ENCODE results near the gene CASP5.
A peak's percentile ranks its signal among the peaks of the same experiment; 100 is the strongest.
"Not testable (repeated sequence)": the region's sequence is repeated elsewhere in the genome, so short reads cannot be mapped to it uniquely, and the experiment has no call there.

Gene CASP5

DNA sequence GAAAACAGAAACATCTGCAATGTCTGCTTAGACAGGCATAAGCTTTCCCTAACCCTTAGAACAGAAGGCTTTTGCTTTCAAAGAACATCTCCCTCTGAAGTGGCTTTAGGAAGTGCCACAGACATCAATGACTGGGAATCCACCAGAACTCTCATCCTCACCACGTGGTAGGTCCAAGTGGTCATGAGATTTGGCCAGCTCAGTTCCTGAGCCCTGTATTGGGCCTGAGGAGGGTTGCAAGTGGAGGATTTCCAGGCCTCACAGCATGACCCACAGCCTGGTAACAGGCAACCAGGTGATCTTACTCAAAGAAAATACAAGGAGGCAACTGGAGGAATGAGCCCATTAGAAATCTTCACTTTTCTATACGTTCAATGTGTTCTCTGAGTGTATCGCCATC is 10.4 kb upstream of the CASP5 start:
- DNase-seq: no peak

- DNase-seq: no peak
Observed at GRCh38 chr11:105032495-105032894, 9.5 kb upstream of the CASP5 start.

- DNase-seq: no peak
Observed at GRCh38 chr11:105027678-105028077, 4.7 kb upstream of the CASP5 start.

DNA sequence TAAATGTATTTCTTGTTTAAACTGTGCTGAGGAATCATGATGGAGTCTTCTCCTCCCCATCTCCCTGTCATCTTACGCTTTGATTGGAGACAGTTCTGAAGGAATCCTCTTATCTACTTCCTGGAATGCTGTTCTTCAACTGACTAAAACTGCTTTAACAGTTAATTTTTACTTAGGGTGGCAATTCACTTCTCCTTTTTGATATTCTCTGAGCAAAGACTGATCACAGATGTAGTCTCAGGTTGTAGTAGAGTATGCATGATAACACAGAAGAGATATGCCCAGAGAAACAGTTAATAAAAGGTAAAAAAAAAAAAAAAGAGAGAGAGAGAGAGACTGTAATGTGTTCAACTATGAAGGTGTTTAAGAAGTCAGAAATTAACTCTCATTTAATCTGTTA is 1.4 kb upstream of the CASP5 start:
- no peak for DNase-seq

GRCh38 chr11:105022527-105022926 is 441 bp downstream of the CASP5 start:
- DNase-seq: no peak

- DNase-seq: no peak
Observed at GRCh38 chr11:105007463-105007862, 15.5 kb downstream of the CASP5 start.

DNA sequence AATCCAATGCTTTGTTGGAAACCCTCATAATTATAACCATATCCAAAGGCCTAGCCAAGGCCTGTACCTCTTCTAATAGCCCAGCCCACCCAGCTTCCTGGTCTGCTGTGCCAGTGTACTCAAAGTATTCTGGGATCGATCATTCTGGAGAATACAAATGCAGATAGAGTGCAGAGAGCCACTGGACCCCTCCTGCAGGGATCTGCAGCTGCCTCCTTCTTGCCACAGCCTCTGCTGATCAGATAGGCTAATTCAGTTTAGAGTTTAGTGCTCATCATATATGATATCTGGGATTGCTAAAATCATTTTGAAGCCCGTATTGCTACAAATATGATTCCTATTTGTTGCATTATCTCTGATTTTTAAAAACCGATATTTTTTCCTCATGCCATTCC is 17.5 kb downstream of the CASP5 start:
- no peak for DNase-seq

DNA sequence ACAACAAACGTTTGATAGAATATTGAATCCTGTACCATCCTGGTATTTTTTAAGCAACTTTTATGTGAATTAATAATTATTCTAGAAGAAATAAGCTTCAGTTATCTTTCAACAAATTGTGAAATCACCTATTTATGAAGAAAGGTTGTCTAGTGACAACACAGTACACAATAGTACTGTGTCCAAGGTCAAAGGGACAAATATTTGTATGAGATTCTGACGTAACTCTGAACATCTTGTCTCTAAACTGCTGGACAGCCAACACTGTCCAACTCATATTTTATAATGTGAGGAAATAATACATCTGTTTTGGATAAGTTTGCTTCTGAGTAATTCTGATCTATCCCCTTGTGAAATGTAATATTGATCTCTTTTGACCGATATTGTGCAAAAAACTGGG is 18.9 kb downstream of the CASP5 start:
- DNase-seq: no peak

DNA sequence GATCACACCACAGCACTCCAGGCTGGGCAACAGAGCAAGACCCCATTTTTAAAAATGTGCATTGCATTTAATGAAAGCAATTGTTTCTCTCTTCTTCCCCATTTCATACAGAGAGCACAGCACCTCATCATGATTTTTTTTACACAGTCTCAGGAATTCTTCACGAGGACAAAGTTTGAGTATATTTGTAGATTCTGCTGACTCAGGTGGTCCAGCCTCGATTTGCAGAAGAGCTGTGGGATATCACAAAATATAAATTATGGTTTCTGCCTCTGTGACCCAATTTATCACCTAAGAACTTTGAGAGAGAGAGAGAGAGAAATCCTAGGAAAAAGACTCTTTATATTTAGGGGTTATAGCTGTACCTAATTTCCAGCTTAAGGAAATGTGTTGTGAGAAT is 19.8 kb downstream of the CASP5 start:
- DNase-seq: no peak

DNA sequence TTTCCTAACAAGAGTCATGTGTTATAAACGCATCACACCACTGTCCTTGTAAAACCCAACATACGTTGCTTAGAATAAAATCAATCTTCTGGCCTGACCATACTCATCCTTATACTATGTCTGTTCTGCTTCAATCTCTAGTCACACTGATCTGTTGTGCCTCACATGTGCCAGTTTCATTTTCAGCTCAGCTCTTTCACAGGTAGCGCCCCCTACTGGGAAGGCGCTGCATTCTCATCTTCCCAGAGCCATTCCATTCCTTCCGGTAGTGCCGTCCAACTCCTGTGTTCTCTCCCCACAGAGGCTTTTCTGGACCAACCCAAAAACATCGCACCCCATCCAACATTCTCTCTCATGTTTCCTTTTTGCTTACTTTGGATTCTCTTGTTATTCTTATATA is 22.2 kb downstream of the CASP5 start:
- peak; percentile 44 for DNase-seq

- DNase-seq: no peak
Observed at GRCh38 chr11:105000167-105000566, 22.8 kb downstream of the CASP5 start.

DNA sequence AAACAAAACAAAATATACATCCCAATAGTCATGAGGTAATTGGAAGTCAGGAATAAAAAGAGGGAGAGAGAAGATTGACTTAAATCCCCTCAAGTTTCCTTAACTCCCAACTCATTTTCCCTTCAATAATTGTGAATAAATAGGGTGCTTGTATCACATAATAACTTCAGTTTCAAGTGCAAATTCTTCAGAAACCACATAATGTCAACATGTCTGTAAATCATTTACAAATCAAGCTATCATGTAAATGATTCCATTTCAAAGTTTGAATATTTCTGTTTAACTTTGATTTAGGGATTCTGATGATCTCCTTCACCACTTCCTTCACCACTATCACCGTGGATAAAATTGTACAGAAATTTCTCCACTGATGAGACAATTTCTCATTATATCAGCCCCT is 23.2 kb downstream of the CASP5 start:
- no peak for DNase-seq

DNA sequence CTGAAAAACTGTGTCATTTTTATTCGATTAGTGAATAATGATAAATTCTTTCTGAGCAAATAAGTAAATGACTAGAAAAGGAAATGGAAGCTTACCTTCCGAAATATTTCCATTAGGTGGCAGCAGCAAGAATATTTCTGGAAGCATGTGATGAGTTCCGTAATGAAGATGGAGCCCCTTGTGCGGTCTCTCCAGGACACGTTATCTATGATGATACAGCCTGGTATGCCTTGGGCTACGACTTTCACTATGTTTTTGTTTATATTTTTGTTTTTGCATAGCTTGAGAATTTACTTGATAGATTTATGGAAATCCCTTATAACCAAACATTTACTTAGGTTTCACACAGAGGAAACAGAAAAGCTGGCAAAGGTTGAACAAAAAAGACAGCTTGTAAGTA is 25.7 kb downstream of the CASP5 start:
- DNase-seq: no peak

DNA sequence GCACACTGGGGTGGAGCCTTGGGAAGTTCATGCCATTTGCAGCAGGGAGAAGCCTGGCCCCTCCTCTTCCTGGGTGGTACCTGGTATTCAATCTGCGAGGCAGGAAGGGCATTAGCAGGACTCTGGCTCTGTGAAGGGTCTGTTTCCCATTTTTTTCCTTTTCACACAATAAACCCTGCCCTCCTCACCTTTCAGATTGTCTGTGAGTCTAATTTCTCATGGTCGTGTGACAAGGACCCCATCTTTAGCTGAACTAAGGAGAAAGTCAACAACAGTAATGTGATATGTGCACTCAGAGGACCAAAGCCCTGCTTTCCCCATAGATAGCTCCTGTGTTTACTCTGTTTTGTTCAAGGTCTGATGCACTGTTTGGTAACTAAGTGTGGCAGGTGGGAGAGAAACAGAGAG is 28.0 kb downstream of the CASP5 start:
- no peak for DNase-seq

DNA sequence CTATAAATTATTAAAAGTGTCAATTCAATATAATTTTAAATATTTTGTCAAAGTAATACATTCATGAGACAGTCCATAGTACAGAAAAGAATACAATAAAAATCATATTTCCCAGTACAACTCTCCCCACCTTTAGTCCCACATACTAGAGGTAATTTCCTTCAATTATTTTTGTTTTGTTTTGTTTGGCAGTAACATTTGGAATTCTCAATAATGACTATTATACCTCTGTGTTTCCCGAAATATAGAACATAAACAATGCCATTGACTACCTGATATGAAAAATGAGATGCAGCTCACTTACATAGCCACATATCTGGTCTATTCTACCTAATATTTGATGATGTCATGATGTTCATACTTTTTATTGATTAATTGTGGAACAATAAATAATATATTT is 30.2 kb downstream of the CASP5 start:
- no peak for DNase-seq

DNA sequence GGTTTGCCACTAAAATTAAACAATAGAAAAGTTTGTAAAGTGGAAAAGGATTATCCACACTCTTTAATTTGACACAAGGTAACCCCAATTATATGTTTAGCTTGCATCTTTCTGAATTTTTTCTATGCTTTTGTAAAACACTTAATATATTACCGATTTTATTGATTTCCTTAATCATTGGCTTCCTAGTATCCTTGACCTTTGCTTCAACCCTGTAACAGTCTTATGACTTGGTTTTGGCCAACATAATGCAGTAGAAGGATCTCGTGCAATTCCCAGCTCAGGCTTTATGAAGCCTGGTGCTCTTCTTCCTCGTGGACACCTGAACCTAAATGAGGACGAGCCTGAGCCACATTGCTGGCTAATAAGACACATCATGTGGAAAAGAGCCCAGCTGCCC is 31.0 kb downstream of the CASP5 start:
- DNase-seq: no peak

- DNase-seq: no peak
Observed at GRCh38 chr11:104984808-104985207, 38.2 kb downstream of the CASP5 start.

GRCh38 chr11:104979839-104980238 is 43.1 kb downstream of the CASP5 start:
- DNase-seq: no peak

DNA sequence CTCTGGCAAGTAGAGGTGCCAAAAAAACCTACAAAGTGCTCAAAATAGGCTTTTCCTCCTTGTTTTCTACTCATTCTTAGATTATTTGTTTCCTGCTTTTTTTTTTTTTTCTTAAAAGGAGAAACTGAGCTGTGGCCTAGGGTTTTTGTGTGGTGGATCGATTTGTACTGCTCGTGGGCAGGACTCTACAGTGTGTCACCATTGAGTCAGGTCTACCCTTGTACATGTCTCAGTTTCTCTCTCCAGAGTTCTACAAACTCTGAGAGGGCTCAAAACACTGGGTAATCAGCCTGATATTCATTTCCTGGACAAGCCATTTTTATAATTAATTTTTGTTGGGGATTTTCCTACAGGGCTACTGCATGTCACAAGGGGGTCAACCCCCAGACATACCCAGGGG is 49.4 kb downstream of the CASP5 start:
- no peak for DNase-seq

DNA sequence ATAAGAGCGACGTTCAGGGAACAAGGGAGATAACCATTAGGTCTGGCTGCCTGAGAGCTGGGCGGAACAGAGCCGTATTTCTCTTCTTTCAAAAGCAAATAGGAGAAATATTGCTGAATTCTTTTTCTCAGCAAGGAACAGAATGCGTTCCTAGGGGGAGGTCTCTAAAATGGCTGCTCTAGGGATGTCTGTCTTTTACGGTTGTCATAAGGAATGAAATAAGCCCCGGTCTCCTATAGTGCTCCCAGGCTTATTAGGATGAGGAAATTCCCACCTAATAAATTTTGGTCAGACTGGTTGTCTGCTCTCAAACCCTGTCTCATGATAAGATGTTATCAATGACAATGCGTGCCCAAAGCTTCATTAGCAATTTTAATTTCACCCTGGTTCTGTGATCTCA is 50.0 kb downstream of the CASP5 start:
- not testable (repeated sequence) for DNase-seq

- no peak for DNase-seq
Observed at GRCh38 chr11:104970756-104971155, 52.2 kb downstream of the CASP5 start.

DNA sequence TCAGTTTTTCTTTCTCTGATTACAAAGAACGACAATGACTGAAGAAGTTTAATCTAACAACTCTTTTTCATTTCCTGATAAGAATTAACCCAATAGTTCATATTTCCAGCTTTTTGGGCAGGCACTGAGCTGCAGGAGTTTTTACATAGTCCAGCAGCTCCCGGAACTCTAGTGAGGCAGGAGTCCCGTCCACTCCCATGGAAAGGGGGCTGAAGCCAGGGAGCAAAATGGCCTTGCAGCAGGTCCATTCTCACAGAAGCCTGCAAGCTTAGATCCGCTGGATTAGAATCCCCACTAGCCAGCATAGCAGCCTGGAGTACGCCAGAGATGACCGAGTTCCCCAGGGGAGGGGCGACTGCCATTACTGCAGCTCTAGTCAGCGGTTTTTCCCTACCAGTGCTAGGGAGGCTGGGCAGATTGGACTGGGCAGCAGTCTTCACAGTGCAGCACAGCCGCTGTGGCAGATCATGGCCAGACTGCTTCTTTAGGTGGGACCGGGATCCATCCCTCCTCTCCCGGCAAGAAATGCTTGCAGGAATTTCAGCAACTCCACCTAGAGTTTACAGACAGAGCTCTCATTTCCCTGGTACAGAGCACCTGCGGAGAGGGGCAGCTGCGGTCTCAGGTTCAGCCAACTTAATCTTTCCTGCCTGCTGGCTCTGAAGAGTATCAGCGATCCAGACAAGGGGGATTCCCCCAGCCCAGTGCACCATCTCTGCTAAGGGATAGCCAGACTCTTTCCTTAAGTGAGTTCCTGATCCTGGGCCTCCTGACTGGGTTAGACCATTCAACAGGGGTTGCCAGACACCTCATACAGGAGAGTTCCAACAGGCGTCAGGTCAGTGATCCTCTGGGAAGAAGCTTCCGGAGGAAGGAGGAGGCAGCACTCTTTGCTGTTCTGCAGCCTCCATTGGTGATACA is 53.9 kb downstream of the CASP5 start:
- no peak for DNase-seq

- no peak for DNase-seq
Observed at GRCh38 chr11:104968355-104968855, 54.6 kb downstream of the CASP5 start, which contains the start of gene CASP4. TSS of gene CASP4 (minus strand) at chr11:104968574. CDS start at chr11:104968525, 49 bp downstream.

DNA sequence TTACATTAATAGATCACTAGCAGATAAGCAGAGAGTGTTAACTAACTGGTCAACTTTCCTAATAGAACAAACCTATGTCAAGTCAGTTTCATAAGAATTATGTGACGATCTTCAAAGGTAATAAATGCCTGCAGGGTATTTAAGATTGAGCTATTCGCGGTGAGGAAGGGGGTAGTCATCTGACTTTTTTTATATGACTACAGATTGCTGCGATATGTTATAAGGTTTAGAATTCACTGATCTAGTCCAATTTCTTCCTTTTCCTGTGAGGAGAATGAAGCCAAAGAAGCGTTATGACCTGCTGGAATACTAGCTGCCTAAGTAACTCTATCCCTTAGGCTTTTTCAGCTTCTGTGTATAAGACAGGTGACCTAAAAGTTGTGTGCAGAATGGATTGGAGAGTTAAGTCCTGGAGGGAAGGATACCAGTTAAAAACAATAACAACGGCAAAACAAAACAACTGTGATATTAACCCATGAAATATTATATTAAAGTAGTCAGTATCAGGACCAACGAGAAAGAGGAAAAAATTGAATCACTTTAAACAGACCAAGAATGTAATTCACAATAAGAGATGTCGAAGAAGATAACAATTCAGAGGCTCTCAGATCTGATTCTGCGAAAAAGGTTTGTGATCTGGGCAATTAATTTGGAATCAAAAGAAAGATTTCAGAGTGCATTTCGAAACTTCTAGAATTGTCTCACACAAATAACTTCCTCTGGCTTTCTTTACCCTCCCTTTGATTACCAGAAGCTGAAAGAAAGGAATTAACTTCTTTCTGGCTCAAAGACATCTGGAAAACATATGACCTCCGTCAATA is 55.2 kb downstream of the CASP5 start:
- DNase-seq: no peak

All from stimulated activated CD4-positive, alpha-beta T cell treated with anti-CD3 and anti-CD28 coated beads, Interleukin-4, amount 100 ng/mL, for 1 hour (primary cell).